Activated B cell treated with CpG ODN at 0.5 μM for 24 hours (primary cell): ENCODE measurements around the gene PKD2L1. TPM values are rescaled to one million over a fixed set of nuclear protein-coding genes. Genes with fewer than 3 reads are reported as not detected.
A peak's percentile ranks its signal among the peaks of the same experiment; 100 is the strongest.

Experiments used
- ATAC-seq: fragments of 200-7000 bp; cut with Tn5 transposase; one replicate; pipeline ENCODE4 v1.10.0; 2021; ENCODE audit warnings: low read depth, mild to moderate bottlenecking, moderate library complexity
- CTCF ChIA-PET: fragments of 350-600 bp; sonication (Branson Sonifier 250); formaldehyde crosslinking; loops from one replicate; lab custom pipeline; 2021; ENCODE audit warnings: antibody characterized with exemption; lab: Charles Lee
- POLR2A ChIA-PET: fragments of 350-600 bp; sonication (Branson Sonifier 250); formaldehyde crosslinking; loops from one replicate; lab custom pipeline; 2021; ENCODE audit warnings: antibody characterized with exemption; lab: Charles Lee
- DNase-seq: peaks from one replicate; pipeline ENCODE4 v3.0.0; 2022
- H3K27ac Mint-ChIP-seq: one replicate; pipeline ENCODE4 v1.8.0; 2020; ENCODE audit warnings: mixed read lengths
- H3K27me3 Mint-ChIP-seq: one replicate; pipeline ENCODE4 v1.8.0; 2021; ENCODE audit warnings: mixed read lengths
- H3K36me3 Mint-ChIP-seq: one replicate; pipeline ENCODE4 v1.8.0; 2021; ENCODE audit warnings: low read depth, mixed read lengths
- H3K4me1 Mint-ChIP-seq: one replicate; pipeline ENCODE4 v1.8.0; 2021; ENCODE audit warnings: mixed read lengths
- H3K4me3 Mint-ChIP-seq: one replicate; pipeline ENCODE4 v1.8.0; 2020; ENCODE audit warnings: mild to moderate bottlenecking, mixed read lengths
- H3K9me3 Mint-ChIP-seq: one replicate; pipeline ENCODE4 v1.8.0; 2020; ENCODE audit warnings: mixed read lengths
- intact Hi-C: fragments of 100-400 bp; cut with micrococcal nuclease; formaldehyde crosslinking; loops from one replicate; pipeline ENCODE4 v1.15.1; 2024
- total RNA-seq: library from RNA; stranded (reverse); gene quantifications from 2 replicates; pipeline ENCODE4 v1.2.3, GENCODE V29; 2022
- TF ChIP-seq, protein P1 (sequence below): fragments of 200-600 bp; IDR thresholded peaks from one replicate; pipeline ENCODE4 v1.8.0; 2022; ENCODE audit warnings: antibody characterized with exemption, mild to moderate bottlenecking

PKD2L1 gene
- total RNA-seq, 1 donor from 2014 or later: not detected

DNA sequence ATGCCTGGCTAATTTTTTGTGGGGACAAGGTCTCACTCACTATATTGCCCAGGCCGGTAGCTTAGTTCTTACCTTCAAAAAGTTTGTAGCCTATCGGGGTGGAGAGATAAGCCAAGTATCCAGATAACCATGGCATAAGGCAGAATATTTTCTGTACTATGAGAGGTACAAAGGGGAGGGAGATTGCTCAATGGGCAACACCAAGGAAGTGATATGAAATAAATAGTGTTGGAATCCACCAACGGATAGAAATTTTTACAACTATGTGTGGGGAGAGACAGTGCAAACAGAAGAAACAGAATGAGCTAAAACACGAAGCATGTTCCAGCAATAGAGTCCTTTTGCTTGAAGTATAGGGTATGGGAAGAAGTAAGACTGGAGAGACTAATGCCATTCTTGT is 25.1 kb upstream of the PKD2L1 start:
- H3K27me3 Mint-ChIP-seq: no peaks in the 10 kb centered on the region
- POLR2A ChIA-PET: no interaction called here
- H3K36me3 Mint-ChIP-seq: peaks cover 70% of the 10 kb centered on the region
- H3K4me1 Mint-ChIP-seq: no peaks in the 10 kb centered on the region
- no peaks in the 10 kb centered on the region for H3K9me3 Mint-ChIP-seq
- CTCF ChIA-PET: no interaction called here
- no peak overlapping the region for H3K4me3 Mint-ChIP-seq
- TF ChIP-seq, protein P1, sequence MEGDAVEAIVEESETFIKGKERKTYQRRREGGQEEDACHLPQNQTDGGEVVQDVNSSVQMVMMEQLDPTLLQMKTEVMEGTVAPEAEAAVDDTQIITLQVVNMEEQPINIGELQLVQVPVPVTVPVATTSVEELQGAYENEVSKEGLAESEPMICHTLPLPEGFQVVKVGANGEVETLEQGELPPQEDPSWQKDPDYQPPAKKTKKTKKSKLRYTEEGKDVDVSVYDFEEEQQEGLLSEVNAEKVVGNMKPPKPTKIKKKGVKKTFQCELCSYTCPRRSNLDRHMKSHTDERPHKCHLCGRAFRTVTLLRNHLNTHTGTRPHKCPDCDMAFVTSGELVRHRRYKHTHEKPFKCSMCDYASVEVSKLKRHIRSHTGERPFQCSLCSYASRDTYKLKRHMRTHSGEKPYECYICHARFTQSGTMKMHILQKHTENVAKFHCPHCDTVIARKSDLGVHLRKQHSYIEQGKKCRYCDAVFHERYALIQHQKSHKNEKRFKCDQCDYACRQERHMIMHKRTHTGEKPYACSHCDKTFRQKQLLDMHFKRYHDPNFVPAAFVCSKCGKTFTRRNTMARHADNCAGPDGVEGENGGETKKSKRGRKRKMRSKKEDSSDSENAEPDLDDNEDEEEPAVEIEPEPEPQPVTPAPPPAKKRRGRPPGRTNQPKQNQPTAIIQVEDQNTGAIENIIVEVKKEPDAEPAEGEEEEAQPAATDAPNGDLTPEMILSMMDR: no peak
- intact Hi-C loops: no loop called here
- ATAC-seq: no peak
- no peak overlapping the region for H3K27ac Mint-ChIP-seq
- DNase-seq: no peak

DNA sequence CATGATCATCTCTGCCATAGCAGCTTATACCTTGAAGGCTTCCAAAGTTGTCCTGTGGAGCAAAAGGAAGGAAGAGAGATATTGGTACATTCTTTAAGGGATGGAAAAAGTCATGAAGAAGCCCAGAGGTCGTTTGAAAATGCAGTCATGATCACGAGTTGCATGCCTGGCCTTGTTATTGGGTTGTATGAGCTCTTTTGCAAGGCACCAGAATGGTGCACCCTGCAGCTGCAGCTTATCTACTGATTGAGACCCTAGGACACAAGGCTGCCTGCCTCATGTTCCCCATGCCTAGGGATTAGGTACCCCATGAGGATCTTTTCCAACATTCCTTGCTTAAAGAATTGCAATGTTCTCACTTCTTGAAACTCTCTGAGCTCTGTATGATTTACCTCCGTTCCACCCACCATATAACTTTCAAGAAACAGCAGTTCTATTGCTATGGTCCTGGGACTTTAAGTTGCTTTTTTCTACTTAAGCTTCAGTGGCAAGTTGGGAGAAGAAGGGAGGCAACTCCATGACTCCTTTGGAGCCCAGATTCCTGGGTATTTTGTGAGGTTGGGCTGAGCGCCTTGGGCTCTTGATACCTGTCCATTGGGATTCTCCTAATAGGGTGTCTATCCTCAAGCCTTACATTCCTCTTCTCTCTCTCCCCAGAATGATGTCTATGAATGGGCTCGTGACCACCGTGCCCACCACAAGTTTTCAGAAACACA is 23.9 kb upstream of the PKD2L1 start:
- TF ChIP-seq, protein P1: no peak
- ChIA-PET POLR2A (interaction anchor here (0.7 kb wide), 1 partner anchor 175 kb away, joined by 4 read pairs; no protein-coding TSS in a partner anchor), CTCF (interaction anchor here (1.4 kb wide), 1 partner anchor 9 kb away, joined by 3 read pairs; no protein-coding TSS in a partner anchor)
- intact Hi-C loops: no loop called here
- Mint-ChIP-seq H3K27ac (no peak overlapping the region), H3K9me3 (no peaks in the 10 kb centered on the region), H3K4me1 (no peaks in the 10 kb centered on the region), H3K27me3 (no peaks in the 10 kb centered on the region), H3K36me3 (peaks cover 71% of the 10 kb centered on the region), H3K4me3 (no peak overlapping the region)
- DNase-seq (no peak), ATAC-seq (no peak)

DNA sequence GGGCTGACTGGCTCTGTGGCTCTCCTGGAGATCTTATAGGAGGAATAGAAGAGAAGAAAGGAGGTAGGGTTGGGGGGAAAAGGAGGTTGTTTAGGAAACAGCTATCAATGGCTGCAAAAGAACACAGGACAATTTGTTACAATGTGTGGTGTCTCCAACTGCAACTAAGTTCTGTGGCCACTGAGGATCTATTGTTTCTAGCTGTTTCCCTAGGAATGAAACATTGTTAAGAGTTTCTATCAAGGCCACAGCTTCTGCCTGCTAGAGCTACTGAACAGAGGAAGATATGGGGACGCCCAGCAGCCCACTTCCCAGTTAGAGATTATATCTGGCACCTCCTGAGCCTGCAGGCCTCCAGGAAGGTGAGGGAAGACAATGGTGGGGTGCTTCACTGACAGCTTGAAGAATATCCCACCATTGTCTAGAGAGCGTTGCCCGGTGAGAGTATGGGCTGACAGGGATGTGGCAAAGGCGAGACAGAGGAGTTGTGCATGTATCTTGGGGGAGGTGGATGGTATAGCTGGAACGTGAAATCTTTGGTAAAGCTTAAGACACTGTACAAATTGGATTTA is 21.0 kb upstream of the PKD2L1 start:
- ChIA-PET CTCF (interaction anchor here (0.8 kb wide), 1 partner anchor 83 kb away, joined by 3 read pairs; no protein-coding TSS in a partner anchor), POLR2A (no interaction called here)
- intact Hi-C loops: no loop called here
- H3K27me3 Mint-ChIP-seq: peaks cover 3% of the 10 kb centered on the region
- no peak overlapping the region for H3K27ac Mint-ChIP-seq
- DNase-seq (no peak), ATAC-seq (no peak)
- H3K9me3 Mint-ChIP-seq: no peaks in the 10 kb centered on the region
- H3K36me3 Mint-ChIP-seq: peaks cover 64% of the 10 kb centered on the region
- H3K4me3 Mint-ChIP-seq: no peak overlapping the region
- H3K4me1 Mint-ChIP-seq: peaks cover 11% of the 10 kb centered on the region
- TF ChIP-seq, protein P1: no peak

DNA sequence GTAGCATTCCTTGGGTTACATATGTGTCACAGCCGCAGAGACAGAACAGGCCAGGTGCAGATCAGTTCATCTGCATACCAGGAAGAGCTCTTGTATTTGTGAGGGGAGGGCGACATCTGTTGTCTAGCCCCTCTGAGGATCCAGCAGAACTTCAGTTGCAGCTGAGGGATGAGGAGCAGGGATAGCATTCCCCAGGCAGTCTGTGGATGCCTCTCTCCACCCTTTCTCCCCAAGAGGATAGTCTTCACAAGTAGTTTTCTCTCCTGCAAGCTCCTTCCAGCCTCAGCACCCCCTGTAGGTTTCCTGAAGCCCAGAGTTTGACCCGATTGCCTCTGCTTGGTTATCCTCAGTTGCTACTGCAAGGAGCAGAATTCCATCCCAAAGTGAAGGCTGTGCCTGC is 19.6 kb upstream of the PKD2L1 start:
- no peaks in the 10 kb centered on the region for H3K9me3 Mint-ChIP-seq
- no peak overlapping the region for H3K27ac Mint-ChIP-seq
- TF ChIP-seq, protein P1: no peak
- no peak for DNase-seq
- peaks cover 19% of the 10 kb centered on the region for H3K4me1 Mint-ChIP-seq
- CTCF ChIA-PET: interaction anchor here (3.2 kb wide), 1 partner anchor 11 kb away, joined by 14 read pairs; no protein-coding TSS in a partner anchor
- H3K36me3 Mint-ChIP-seq: peaks cover 51% of the 10 kb centered on the region
- H3K27me3 Mint-ChIP-seq: peaks cover 3% of the 10 kb centered on the region
- ATAC-seq: no peak
- intact Hi-C loops: no loop called here
- no peak overlapping the region for H3K4me3 Mint-ChIP-seq
- POLR2A ChIA-PET: no interaction called here

DNA sequence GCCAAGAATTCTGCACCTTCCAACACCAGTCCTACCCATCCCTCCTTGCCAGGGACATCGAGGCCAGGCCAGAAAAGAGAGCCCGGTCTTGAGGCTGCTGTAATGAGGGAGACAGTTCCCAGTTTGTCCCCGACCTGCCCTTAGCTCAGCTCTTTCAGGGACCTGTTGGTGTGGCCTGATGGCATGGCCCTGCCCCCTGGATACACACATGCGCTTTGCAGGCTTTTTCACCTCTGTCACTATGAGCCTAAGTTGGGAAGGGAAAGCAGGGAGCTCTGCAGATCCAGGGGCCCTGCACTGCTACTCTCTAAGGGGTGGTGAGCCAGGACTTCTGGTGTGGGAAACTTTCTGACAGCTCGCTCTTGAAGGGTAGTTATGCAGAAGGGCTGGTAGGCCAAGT is 19.1 kb upstream of the PKD2L1 start:
- Mint-ChIP-seq H3K36me3 (peaks cover 46% of the 10 kb centered on the region), H3K4me1 (peaks cover 19% of the 10 kb centered on the region), H3K9me3 (no peaks in the 10 kb centered on the region), H3K27ac (no peak overlapping the region), H3K27me3 (peaks cover 3% of the 10 kb centered on the region), H3K4me3 (peak overlapping the region; percentile 11)
- no peak for DNase-seq
- intact Hi-C loops: no loop called here
- CTCF ChIA-PET: interaction anchor here (3.2 kb wide), 1 partner anchor 10 kb away, joined by 14 read pairs; no protein-coding TSS in a partner anchor
- TF ChIP-seq, protein P1: no peak
- no peak for ATAC-seq
- POLR2A ChIA-PET: no interaction called here
